ENCODE results near the gene AGAP9. TPM values are rescaled to one million over a fixed set of nuclear protein-coding genes. Genes with fewer than 3 reads are reported as not detected.

Gene AGAP9
- total RNA-seq, 2 donors from 2014 or later = 3.3 to 19.7 TPM

- DNase-seq (no peak), ATAC-seq (no peak)
- no peaks in the 10 kb centered on the region for H3K4me1 ChIP-seq
These were observed 70.1 kb downstream of the AGAP9 start for GRCh38 chr10:47453141-47454007.

GRCh38 chr10:47452495-47453140, 70.8 kb downstream of the AGAP9 start:
- no peak for DNase-seq
- no peak for ATAC-seq
- H3K4me1 ChIP-seq = no peaks in the 10 kb centered on the region
- no peaks in the 10 kb centered on the region for H3K36me3 ChIP-seq (replicated peaks in 1 of 2; ENCODE audit: insufficient read depth in 1 of 2, low read depth in 2 of 2)
- TF ChIP-seq CTCF (IDR thresholded peaks at IDR 0.05) (no peak), POLR2A (IDR thresholded peaks at IDR 0.05) (no peak)
- 69 to 73% methylated on average over 8 to 11 of the region's 11 CpGs for WGBS, 2 donors
- intact Hi-C loops (cut with DNase I) = no loop called here
- H3K27ac ChIP-seq = no peak overlapping the region
- H3K9me3 ChIP-seq = no peaks in the 10 kb centered on the region
- no peaks in the 10 kb centered on the region for H3K27me3 ChIP-seq
- H3K4me3 ChIP-seq = no peak overlapping the region

More at GRCh38 chr10:47453141-47454007, 70.1 kb downstream of the AGAP9 start:
- no peaks in the 10 kb centered on the region for H3K9me3 ChIP-seq
- no peak overlapping the region for H3K4me3 ChIP-seq
- TF ChIP-seq POLR2A (IDR thresholded peaks at IDR 0.05) = no peak
- H3K27me3 ChIP-seq = no peaks in the 10 kb centered on the region
- intact Hi-C loops (cut with DNase I) = no loop called here
- no peak overlapping the region for H3K27ac ChIP-seq
- H3K36me3 ChIP-seq (replicated peaks in 1 of 2; ENCODE audit: insufficient read depth in 1 of 2, low read depth in 2 of 2) = no peaks in the 10 kb centered on the region
- WGBS, 2 donors = 60 to 69% methylated on average over 6 to 7 of the region's 7 CpGs

- Histone ChIP-seq H3K27me3 (no peaks in the 10 kb centered on the region), H3K27ac (no peak overlapping the region), H3K4me1 (no peaks in the 10 kb centered on the region), H3K4me3 (no peak overlapping the region), H3K9me3 (no peaks in the 10 kb centered on the region), H3K36me3 (replicated peaks in 1 of 2; ENCODE audit: insufficient read depth in 1 of 2, low read depth in 2 of 2) (no peaks in the 10 kb centered on the region)
- ATAC-seq (no peak), DNase-seq (no peak)
- intact Hi-C loops (cut with DNase I) = no loop called here
- WGBS, 2 donors = 83 to 86% methylated on average over 4 to 6 of the region's 7 CpGs
- no peak for TF ChIP-seq CTCF (IDR thresholded peaks at IDR 0.05)
- no peak for TF ChIP-seq POLR2A (IDR thresholded peaks at IDR 0.05)
These were observed 71.4 kb downstream of the AGAP9 start for GRCh38 chr10:47451998-47452494.

Small RNA genes within 50 kb of the gene (small RNA-seq; reads per million reads assigned to genes)
- gene AL591684.3 = not detected
- gene RNA5SP312 = not detected

Other genes starting within 250 kb of the AGAP9 start
- gene GDF10, start 223.4 kb downstream of the AGAP9 start, total RNA-seq = 1 to 10 TPM; 6.6 to 8.0 TPM
- gene GDF2, start 201.2 kb downstream of the AGAP9 start, total RNA-seq = not detected
- gene RBP3, start 175.3 kb downstream of the AGAP9 start, total RNA-seq = not detected
- under 1 TPM in 1 of 2 donors, not detected in 1; 0.26 TPM for gene ZNF488, start 139.3 kb downstream of the AGAP9 start, total RNA-seq
- gene ANXA8, start 39.5 kb downstream of the AGAP9 start, total RNA-seq = not detected
- not detected for gene FAM25G, start 31.9 kb downstream of the AGAP9 start, total RNA-seq
- gene SYT15B, start 240.0 kb upstream of the AGAP9 start, total RNA-seq = 1 to 10 TPM; 8.3 to 8.9 TPM

All from body of pancreas (tissue), 4 donors.